ENCODE measurements around the gene KLHDC4. TPM values are rescaled to one million over a fixed set of nuclear protein-coding genes. Genes with fewer than 3 reads are reported as not detected.

Gene KLHDC4
- total and polyA plus RNA-seq, 4 donors, result 8.2 to 27.6 (median 14.2) TPM

GRCh38 chr16:87764600-87765472, 950 bp downstream of the KLHDC4 start:
- peak overlapping the region; percentile 85 to 94 (median 91) for H3K4me3 ChIP-seq (ENCODE audit: low read depth in 1 of 3, low read length in 3 of 3)
- no peaks in the 10 kb centered on the region for H3K27me3 ChIP-seq (ENCODE audit: control insufficient read depth in 4 of 4, insufficient read depth in 4 of 4, low read length in 3 of 4)
- peaks cover 0 to 14% (median 10%) of the 10 kb centered on the region in 4 donors for H3K36me3 ChIP-seq (ENCODE audit: control insufficient read depth in 4 of 4, insufficient read depth in 3 of 4, low read depth in 1 of 4, low read length in 3 of 4)
- DNase-seq (ENCODE audit: low spot score), result no peak
- H3K4me1 ChIP-seq (ENCODE audit: control insufficient read depth in 4 of 4, insufficient read depth in 4 of 4, low read length in 3 of 4), result peaks cover 7 to 24% (median 16%) of the 10 kb centered on the region in 4 donors
- H3K9ac ChIP-seq (ENCODE audit: low read depth in 1 of 2, low read length in 2 of 2), result peak overlapping the region in 1 of 2 donors; percentile 50
- H3K27ac ChIP-seq (ENCODE audit: low read depth in 1 of 2, low read length in 2 of 2), result no peak overlapping the region
- WGBS, result 38% methylated on average over 14 of the region's 14 CpGs
- TF ChIP-seq GABPA (IDR thresholded peaks at IDR 0.05 in 1 of 2, conservative IDR thresholded peaks at IDR 0.05 in 1 of 2), result no peak
- no peak for TF ChIP-seq CTCF (IDR thresholded peaks at IDR 0.05; ENCODE audit: low read depth, low read length, missing input control)
- TF ChIP-seq, protein P1, sequence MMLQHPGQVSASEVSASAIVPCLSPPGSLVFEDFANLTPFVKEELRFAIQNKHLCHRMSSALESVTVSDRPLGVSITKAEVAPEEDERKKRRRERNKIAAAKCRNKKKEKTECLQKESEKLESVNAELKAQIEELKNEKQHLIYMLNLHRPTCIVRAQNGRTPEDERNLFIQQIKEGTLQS (IDR thresholded peaks at IDR 0.05), result no peak
- no peak for TF ChIP-seq RAD21 (IDR thresholded peaks at IDR 0.05)
- no peak for TF ChIP-seq TAF1 (conservative IDR thresholded peaks at IDR 0.05)
- H3K9me3 ChIP-seq (ENCODE audit: control insufficient read depth in 4 of 4, low read length in 3 of 4), result no peaks in the 10 kb centered on the region

DNA sequence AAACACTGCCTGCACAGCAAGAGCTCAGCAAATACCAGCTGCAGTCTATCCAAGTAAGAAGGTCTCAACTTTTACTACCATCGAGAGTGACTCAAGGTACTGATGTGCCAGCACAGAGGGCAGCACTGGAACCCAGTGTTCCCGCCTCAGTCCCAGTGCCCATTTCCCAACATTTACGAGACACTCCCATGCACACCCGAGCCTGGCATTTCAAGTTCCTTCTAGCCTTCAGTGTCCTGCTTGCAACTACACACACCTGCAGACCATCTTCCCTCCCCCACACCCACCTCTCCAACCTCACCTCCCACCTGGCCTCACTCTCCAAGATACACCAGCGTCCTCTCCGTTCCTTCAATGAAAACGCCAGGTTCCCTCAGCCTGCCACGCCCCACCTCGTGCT, 3.2 kb downstream of the KLHDC4 start:
- peaks cover 7 to 20% (median 16%) of the 10 kb centered on the region in 4 donors for H3K4me1 ChIP-seq (ENCODE audit: control insufficient read depth in 4 of 4, insufficient read depth in 4 of 4, low read length in 3 of 4)
- WGBS, result 88% methylated on average over 9 of the region's 9 CpGs
- no peak overlapping the region for H3K9ac ChIP-seq (ENCODE audit: low read depth in 1 of 2, low read length in 2 of 2)
- no peak for DNase-seq (ENCODE audit: low spot score)
- no peak overlapping the region for H3K27ac ChIP-seq (ENCODE audit: low read depth in 1 of 2, low read length in 2 of 2)
- no peak overlapping the region for H3K4me3 ChIP-seq (ENCODE audit: low read depth in 1 of 3, low read length in 3 of 3)
- no peaks in the 10 kb centered on the region for H3K9me3 ChIP-seq (ENCODE audit: control insufficient read depth in 4 of 4, low read length in 3 of 4)
- peaks cover 0 to 26% (median 15%) of the 10 kb centered on the region in 4 donors for H3K36me3 ChIP-seq (ENCODE audit: control insufficient read depth in 4 of 4, insufficient read depth in 3 of 4, low read depth in 1 of 4, low read length in 3 of 4)
- TF ChIP-seq FOXA1 (IDR thresholded peaks at IDR 0.05) (no peak), HNF4A (conservative IDR thresholded peaks at IDR 0.05) (no peak), NR2F2 (IDR thresholded peaks at IDR 0.05) (no peak), FOXA2 (IDR thresholded peaks at IDR 0.05) (no peak), REST (IDR thresholded peaks at IDR 0.05) (no peak), SP1 (IDR thresholded peaks at IDR 0.05) (no peak), TAF1 (conservative IDR thresholded peaks at IDR 0.05) (no peak), RAD21 (IDR thresholded peaks at IDR 0.05) (no peak), GABPA (IDR thresholded peaks at IDR 0.05 in 1 of 2, conservative IDR thresholded peaks at IDR 0.05 in 1 of 2) (no peak), CTCF (IDR thresholded peaks at IDR 0.05; ENCODE audit: low read depth, low read length, missing input control) (no peak), YY1 (IDR thresholded peaks at IDR 0.05) (no peak)
- TF ChIP-seq, protein P2, sequence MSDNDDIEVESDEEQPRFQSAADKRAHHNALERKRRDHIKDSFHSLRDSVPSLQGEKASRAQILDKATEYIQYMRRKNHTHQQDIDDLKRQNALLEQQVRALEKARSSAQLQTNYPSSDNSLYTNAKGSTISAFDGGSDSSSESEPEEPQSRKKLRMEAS (IDR thresholded peaks at IDR 0.05), result no peak
- TF ChIP-seq, protein P1 (IDR thresholded peaks at IDR 0.05), result no peak
- H3K27me3 ChIP-seq (ENCODE audit: control insufficient read depth in 4 of 4, insufficient read depth in 4 of 4, low read length in 3 of 4), result no peaks in the 10 kb centered on the region

Data from liver (tissue), 9 donors.